MCF 10A (cell line): ENCODE results near the gene CD276. TPM values are rescaled to one million over a fixed set of nuclear protein-coding genes. Genes with fewer than 3 reads are reported as not detected.
"Not testable (repeated sequence)": the region's sequence is repeated elsewhere in the genome, so short reads cannot be mapped to it uniquely, and the experiment has no call there.

Experiments used
- BruUV-seq: library from RNA; stranded (reverse); fragments of 400-500 nt; replicated peaks from 2 replicates; lab custom pipeline; 2021; lab: Mats Ljungman, UMichigan
- CTCF ChIA-PET: fragments of 300-600 bp; sonication (Branson Sonifier 250); formaldehyde crosslinking; extraction: SDS; loops from one replicate; lab custom pipeline; 2021; ENCODE audit warnings: antibody characterized with exemption, inconsistent platforms; lab: Yijun Ruan, JAX
- POLR2A ChIA-PET: fragments of 300-600, 350-650 bp; sonication (Branson Sonifier 250); formaldehyde crosslinking; extraction: SDS; loops from one replicate; lab custom pipeline; 2020; ENCODE audit warnings: antibody characterized with exemption, inconsistent platforms; lab: Yijun Ruan, JAX
- DNase-seq: peaks from one replicate; pipeline ENCODE4 v3.0.0-alpha.2; 2018; ENCODE audit not compliant: unreplicated experiment
- H3K27ac Mint-ChIP-seq: one replicate; pipeline ENCODE4 v1.8.0; 2022; ENCODE audit warnings: mild to moderate bottlenecking, low read depth, mixed read lengths; ENCODE audit not compliant: unreplicated experiment
- H3K27me3 Mint-ChIP-seq: one replicate; pipeline ENCODE4 v1.8.0; 2022; ENCODE audit warnings: mixed read lengths; ENCODE audit not compliant: insufficient read depth, unreplicated experiment
- H3K36me3 Mint-ChIP-seq: one replicate; pipeline ENCODE4 v1.8.0; 2022; ENCODE audit warnings: mild to moderate bottlenecking, moderate library complexity, mixed read lengths; ENCODE audit not compliant: insufficient read depth, unreplicated experiment
- H3K4me1 Mint-ChIP-seq: one replicate; pipeline ENCODE4 v1.8.0; 2022; ENCODE audit warnings: mixed read lengths; ENCODE audit not compliant: insufficient read depth, unreplicated experiment
- H3K4me3 Mint-ChIP-seq: one replicate; pipeline ENCODE4 v1.8.0; 2022; ENCODE audit warnings: mild to moderate bottlenecking, moderate library complexity, mixed read lengths; ENCODE audit not compliant: unreplicated experiment
- H3K9me3 Mint-ChIP-seq: one replicate; pipeline ENCODE4 v1.8.0; 2022; ENCODE audit warnings: mixed read lengths; ENCODE audit not compliant: unreplicated experiment
- intact Hi-C: fragments of 100-400 bp; cut with micrococcal nuclease; formaldehyde crosslinking; loops from 2 replicates; pipeline ENCODE4 v1.14.1; 2022
- total RNA-seq: library from RNA; stranded (reverse); gene quantifications from 2 replicates; pipeline ENCODE4 v1.2.3, GENCODE V29; 2022
- TF ChIP-seq, protein P1 (sequence below): fragments of 200-600 bp; IDR thresholded peaks from one replicate; pipeline ENCODE4 v1.8.0; 2022; ENCODE audit warnings: antibody characterized with exemption, mild to moderate bottlenecking; ENCODE audit not compliant: unreplicated experiment

The CD276 gene
- total RNA-seq, 1 experiment from 2014 or later: 52.8 TPM

- CTCF ChIA-PET: interaction anchor here (0.8 kb wide), 1 partner anchor 91 kb away, joined by 3 read pairs; no protein-coding TSS in a partner anchor
- no TSS peak for BruUV-seq
- peak; percentile 8 for DNase-seq
- no peaks in the 10 kb centered on the region for H3K36me3 Mint-ChIP-seq
- H3K4me3 Mint-ChIP-seq: no peak overlapping the region
- no peaks in the 10 kb centered on the region for H3K27me3 Mint-ChIP-seq
- H3K27ac Mint-ChIP-seq: no peak overlapping the region
- TF ChIP-seq, protein P1, sequence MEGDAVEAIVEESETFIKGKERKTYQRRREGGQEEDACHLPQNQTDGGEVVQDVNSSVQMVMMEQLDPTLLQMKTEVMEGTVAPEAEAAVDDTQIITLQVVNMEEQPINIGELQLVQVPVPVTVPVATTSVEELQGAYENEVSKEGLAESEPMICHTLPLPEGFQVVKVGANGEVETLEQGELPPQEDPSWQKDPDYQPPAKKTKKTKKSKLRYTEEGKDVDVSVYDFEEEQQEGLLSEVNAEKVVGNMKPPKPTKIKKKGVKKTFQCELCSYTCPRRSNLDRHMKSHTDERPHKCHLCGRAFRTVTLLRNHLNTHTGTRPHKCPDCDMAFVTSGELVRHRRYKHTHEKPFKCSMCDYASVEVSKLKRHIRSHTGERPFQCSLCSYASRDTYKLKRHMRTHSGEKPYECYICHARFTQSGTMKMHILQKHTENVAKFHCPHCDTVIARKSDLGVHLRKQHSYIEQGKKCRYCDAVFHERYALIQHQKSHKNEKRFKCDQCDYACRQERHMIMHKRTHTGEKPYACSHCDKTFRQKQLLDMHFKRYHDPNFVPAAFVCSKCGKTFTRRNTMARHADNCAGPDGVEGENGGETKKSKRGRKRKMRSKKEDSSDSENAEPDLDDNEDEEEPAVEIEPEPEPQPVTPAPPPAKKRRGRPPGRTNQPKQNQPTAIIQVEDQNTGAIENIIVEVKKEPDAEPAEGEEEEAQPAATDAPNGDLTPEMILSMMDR: no peak
- H3K4me1 Mint-ChIP-seq: no peaks in the 10 kb centered on the region
- POLR2A ChIA-PET: no interaction called here
- H3K9me3 Mint-ChIP-seq: no peaks in the 10 kb centered on the region
- intact Hi-C loops: no loop called here
These were observed 43.3 kb downstream of the CD276 start for GRCh38 chr15:73727330-73727976.

GRCh38 chr15:73732051-73732450 is 47.9 kb downstream of the CD276 start:
- CTCF ChIA-PET, BruUV-seq, H3K4me1 Mint-ChIP-seq, H3K27me3 Mint-ChIP-seq, H3K36me3 Mint-ChIP-seq, H3K27ac Mint-ChIP-seq, H3K4me3 Mint-ChIP-seq, POLR2A ChIA-PET, DNase-seq, H3K9me3 Mint-ChIP-seq, intact Hi-C loops: not testable (repeated sequence)

GRCh38 chr15:73732930-73733329 is 48.7 kb downstream of the CD276 start:
- CTCF ChIA-PET: interaction anchor here (0.6 kb wide), 1 partner anchor 10 kb away, joined by 3 read pairs; no protein-coding TSS in a partner anchor
- H3K4me3 Mint-ChIP-seq: no peak overlapping the region
- TF ChIP-seq, protein P1: no peak
- H3K27me3 Mint-ChIP-seq: no peaks in the 10 kb centered on the region
- intact Hi-C loops: no loop called here
- no peaks in the 10 kb centered on the region for H3K4me1 Mint-ChIP-seq
- BruUV-seq: no TSS peak
- no peaks in the 10 kb centered on the region for H3K36me3 Mint-ChIP-seq
- H3K9me3 Mint-ChIP-seq: no peaks in the 10 kb centered on the region
- DNase-seq: no peak
- POLR2A ChIA-PET: no interaction called here
- no peak overlapping the region for H3K27ac Mint-ChIP-seq

- TF ChIP-seq, protein P1: no peak
- peaks cover 6% of the 10 kb centered on the region for H3K36me3 Mint-ChIP-seq
- no peaks in the 10 kb centered on the region for H3K9me3 Mint-ChIP-seq
- no peaks in the 10 kb centered on the region for H3K27me3 Mint-ChIP-seq
- no TSS peak for BruUV-seq
- ChIA-PET CTCF (interaction anchor here (0.5 to 1.8 kb wide), 4 partner anchors 101 to 1035 kb away, joined by 3 to 7 read pairs (median 3); partner anchors contain the start of gene TBC1D21), POLR2A (no interaction called here)
- intact Hi-C loops: no loop called here
- no peak for DNase-seq
- H3K27ac Mint-ChIP-seq: no peak overlapping the region
- no peak overlapping the region for H3K4me3 Mint-ChIP-seq
- no peaks in the 10 kb centered on the region for H3K4me1 Mint-ChIP-seq
These were observed 53.4 kb downstream of the CD276 start for GRCh38 chr15:73737535-73737934.
